Smooth muscle cell (in vitro differentiated cells): ENCODE results near the gene OSBPL2. TPM values are rescaled to one million over a fixed set of nuclear protein-coding genes. Genes with fewer than 3 reads are reported as not detected.

Experiments used
- DNase-seq: peaks from one replicate; lab custom pipeline; 2025; ENCODE audit not compliant: unreplicated experiment; lab: John Stamatoyannopoulos, UW
- H2AFZ ChIP-seq: fragments of 200-600 bp; sonication (generic); 2 replicates; pipeline ENCODE4 v1.6.0; 2016; ENCODE audit warnings: antibody characterized with exemption, low read depth, mild to moderate bottlenecking
- H3F3A ChIP-seq: fragments of 200-600 bp; sonication (generic); 2 replicates; pipeline ENCODE4 v1.6.0; 2017; ENCODE audit warnings: antibody characterized with exemption, low read depth
- H3K27ac ChIP-seq: fragments of 200-600 bp; sonication (generic); 2 replicates; pipeline ENCODE4 v1.5.1; 2016; ENCODE audit warnings: low read depth, mild to moderate bottlenecking
- H3K27me3 ChIP-seq: fragments of 200-600 bp; sonication (generic); 2 replicates; pipeline ENCODE4 v1.6.1; 2016; ENCODE audit warnings: low read depth, mild to moderate bottlenecking
- H3K36me3 ChIP-seq: fragments of 200-600 bp; sonication (generic); 2 replicates; pipeline ENCODE4 v1.5.1; 2016; ENCODE audit warnings: low read depth
- H3K4me1 ChIP-seq: fragments of 200-600 bp; sonication (generic); 2 replicates; pipeline ENCODE4 v1.5.1; 2016; ENCODE audit warnings: low read depth
- H3K4me2 ChIP-seq: fragments of 200-600 bp; sonication (generic); 2 replicates; pipeline ENCODE4 v1.6.0; 2016; ENCODE audit warnings: mild to moderate bottlenecking
- H3K4me3 ChIP-seq: fragments of 200-600 bp; sonication (generic); 2 replicates; pipeline ENCODE4 v1.5.1; 2016; ENCODE audit warnings: mild to moderate bottlenecking
- H3K79me2 ChIP-seq: fragments of 200-600 bp; sonication (generic); 2 replicates; pipeline ENCODE4 v1.6.0; 2016; ENCODE audit warnings: low read depth, mild to moderate bottlenecking
- H3K9ac ChIP-seq: fragments of 200-600 bp; sonication (generic); 2 replicates; pipeline ENCODE4 v1.6.0; 2016; ENCODE audit warnings: low read depth
- H3K9me3 ChIP-seq: fragments of 200-600 bp; sonication (generic); replicated peaks from 2 replicates; pipeline ENCODE4 v1.5.1; 2016; ENCODE audit warnings: low read depth
- H4K20me1 ChIP-seq: fragments of 200-600 bp; sonication (generic); 2 replicates; pipeline ENCODE4 v1.6.0; 2016; ENCODE audit warnings: low read depth
- CTCF ChIP-seq: fragments of 200-600 bp; sonication (generic); IDR thresholded peaks from 2 replicates; pipeline ENCODE4 v1.5.1; 2017; ENCODE audit warnings: borderline replicate concordance, mild to moderate bottlenecking, antibody characterized with exemption; ENCODE audit not compliant: insufficient read depth, poor library complexity, severe bottlenecking
- WGBS: methylation state at CpG from one replicate; pipeline ENCODE4 v1.1.7; 2016; ENCODE audit warnings: low lambda C conversion rate; 5-methylcytosine and 5-hydroxymethylcytosine counted together
- polyA plus RNA-seq: library from polyadenylated mRNA; unstranded; fragments of >200 nt; fragmentation: Nextera tagmentation; extraction: Ambion mirVana; gene quantifications from 2 replicates; pipeline ENCODE4 v1.2.1, GENCODE V29; 2016
- total RNA-seq: library from RNA; depleted of rRNA; stranded (reverse); fragments of >200 nt; gene quantifications from 2 replicates; pipeline ENCODE4 v1.2.3, GENCODE V29; 2014

OSBPL2 gene
- total and polyA plus RNA-seq, 2 experiments from 2014 or later, result 34.3 to 37.0 TPM

GRCh38 chr20:62208061-62208794 is 30.1 kb upstream of the OSBPL2 start:
- Histone ChIP-seq H3K79me2 (no peaks in the 10 kb centered on the region), H3K36me3 (no peaks in the 10 kb centered on the region), H3F3A (no peaks in the 10 kb centered on the region), H3K27ac (no peak overlapping the region), H3K9ac (no peak overlapping the region), H2AFZ (no peak overlapping the region), H3K4me3 (no peak overlapping the region), H3K9me3 (no peaks in the 10 kb centered on the region), H3K4me2 (no peak overlapping the region), H4K20me1 (peaks cover 5% of the 10 kb centered on the region), H3K4me1 (no peaks in the 10 kb centered on the region), H3K27me3 (no peaks in the 10 kb centered on the region)
- 92% methylated on average over 17 of the region's 19 CpGs for WGBS
- no peak for DNase-seq
- TF ChIP-seq CTCF, result no peak

GRCh38 chr20:62208795-62209755 is 29.2 kb upstream of the OSBPL2 start:
- TF ChIP-seq CTCF, result no peak
- Histone ChIP-seq H2AFZ (no peak overlapping the region), H3K36me3 (no peaks in the 10 kb centered on the region), H3K27ac (no peak overlapping the region), H3K4me2 (no peak overlapping the region), H3K9me3 (no peaks in the 10 kb centered on the region), H3K79me2 (no peaks in the 10 kb centered on the region), H3F3A (no peaks in the 10 kb centered on the region), H3K27me3 (peaks cover 4% of the 10 kb centered on the region), H3K9ac (no peak overlapping the region), H3K4me3 (no peak overlapping the region), H3K4me1 (no peaks in the 10 kb centered on the region), H4K20me1 (peaks cover 5% of the 10 kb centered on the region)
- WGBS, result 65% methylated on average over 27 of the region's 27 CpGs
- DNase-seq, result no peak

GRCh38 chr20:62209850-62210495 is 28.3 kb upstream of the OSBPL2 start:
- Histone ChIP-seq H3K4me3 (no peak overlapping the region), H3F3A (no peaks in the 10 kb centered on the region), H3K9me3 (no peaks in the 10 kb centered on the region), H2AFZ (no peak overlapping the region), H3K36me3 (no peaks in the 10 kb centered on the region), H3K4me1 (no peaks in the 10 kb centered on the region), H3K4me2 (no peak overlapping the region), H3K27ac (no peak overlapping the region), H3K27me3 (peaks cover 13% of the 10 kb centered on the region), H3K9ac (no peak overlapping the region), H3K79me2 (no peaks in the 10 kb centered on the region), H4K20me1 (peaks cover 3% of the 10 kb centered on the region)
- WGBS, result 82% methylated on average over 17 of the region's 17 CpGs
- no peak for DNase-seq
- TF ChIP-seq CTCF, result no peak
